IgD-negative memory B cell (primary cell): ENCODE data around the gene ZCCHC14. TPM values are rescaled to one million over a fixed set of nuclear protein-coding genes. Genes with fewer than 3 reads are reported as not detected.
"Not testable (repeated sequence)": the region's sequence is repeated elsewhere in the genome, so short reads cannot be mapped to it uniquely, and the experiment has no call there.

Experiments used
- H3K27ac Mint-ChIP-seq, 3 donors: one replicate each; pipeline ENCODE4 v1.8.0; 2020 to 2022; ENCODE audit warnings: mild to moderate bottlenecking in 3 of 3, mixed read lengths in 3 of 3, moderate library complexity in 1 of 3
- H3K27me3 Mint-ChIP-seq: one replicate; pipeline ENCODE4 v1.8.0; 2021; ENCODE audit warnings: mixed read lengths
- H3K36me3 Mint-ChIP-seq: one replicate; pipeline ENCODE4 v1.8.0; 2020; ENCODE audit warnings: mild to moderate bottlenecking, mixed read lengths
- H3K4me1 Mint-ChIP-seq, 3 donors: one replicate each; pipeline ENCODE4 v1.8.0; 2020 to 2022; ENCODE audit warnings: mixed read lengths in 3 of 3, mild to moderate bottlenecking in 1 of 3
- H3K4me3 Mint-ChIP-seq, 4 donors: one replicate each; pipeline ENCODE4 v1.8.0; 2020 to 2022; ENCODE audit warnings: mild to moderate bottlenecking in 4 of 4, mixed read lengths in 4 of 4, moderate library complexity in 3 of 4
- H3K9me3 Mint-ChIP-seq, 3 donors: one replicate each; pipeline ENCODE4 v1.8.0; 2020 to 2021; ENCODE audit warnings: mixed read lengths in 3 of 3, mild to moderate bottlenecking in 1 of 3
- polyA plus RNA-seq: library from polyadenylated mRNA; unstranded; fragments of 300-500 nt; fragmentation: Illumina TruSeq; gene quantifications from one replicate; pipeline ENCODE4 v1.2.3, GENCODE V29; 2021

ZCCHC14 gene
- polyA plus RNA-seq, 1 donor from 2014 or later: 0.53 TPM

DNA sequence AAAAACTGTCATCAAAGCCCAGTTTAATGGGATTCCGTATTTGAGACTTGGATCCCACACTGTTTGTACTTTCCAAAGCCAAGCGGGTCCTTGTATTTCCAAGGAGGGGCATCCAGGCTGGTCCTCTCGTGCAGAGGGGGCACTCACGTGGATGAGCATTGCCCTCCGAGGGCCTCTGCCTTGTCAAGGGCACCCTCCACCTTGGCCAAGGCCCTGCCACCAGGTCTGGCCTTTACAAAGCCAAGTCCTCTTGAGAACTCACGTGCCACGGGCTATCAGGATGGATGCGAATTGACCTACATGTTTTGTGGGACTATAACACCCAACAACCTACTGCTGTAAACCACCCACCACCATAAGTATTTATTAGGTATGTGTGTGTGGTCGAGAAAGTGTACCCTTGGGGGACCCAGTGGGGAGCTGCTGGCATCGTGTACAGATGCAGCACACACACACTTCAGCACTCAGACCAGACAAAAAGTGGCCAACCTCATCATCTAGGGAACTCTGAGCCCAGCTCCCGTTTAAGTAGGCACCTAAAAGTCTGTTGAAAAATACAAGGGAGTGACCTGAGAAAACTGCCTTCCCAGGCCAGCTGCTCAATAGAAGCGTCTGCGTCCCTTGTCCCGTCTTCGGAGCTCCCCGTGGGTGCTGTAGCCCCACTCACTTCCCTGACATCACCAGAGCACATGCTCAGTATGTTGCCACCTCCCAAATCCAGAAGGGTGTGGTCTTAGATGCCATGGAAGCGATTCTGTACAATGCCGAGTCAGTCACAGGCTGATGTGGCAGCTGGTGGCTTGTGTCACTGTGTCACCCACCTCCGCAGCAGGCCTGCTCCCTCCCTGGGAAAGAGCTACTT is 87.8 kb downstream of the ZCCHC14 start:
- no peaks in the 10 kb centered on the region for H3K9me3 Mint-ChIP-seq
- no peak overlapping the region for H3K4me3 Mint-ChIP-seq
- H3K27me3 Mint-ChIP-seq: no peaks in the 10 kb centered on the region
- peaks cover 13% of the 10 kb centered on the region for H3K36me3 Mint-ChIP-seq
- H3K4me1 Mint-ChIP-seq: peaks cover 5 to 11% (median 7%) of the 10 kb centered on the region in 3 donors
- peak overlapping the region in 1 of 3 donors; percentile 35 for H3K27ac Mint-ChIP-seq

GRCh38 chr16:87395181-87395842 is 97.5 kb downstream of the ZCCHC14 start:
- H3K4me3 Mint-ChIP-seq: peak overlapping the region in 2 of 4 donors; percentile 53 to 95
- peak overlapping the region in 1 of 3 donors; percentile 65 for H3K27ac Mint-ChIP-seq
- H3K4me1 Mint-ChIP-seq: peaks cover 32 to 38% (median 33%) of the 10 kb centered on the region in 3 donors
- H3K9me3 Mint-ChIP-seq: no peaks in the 10 kb centered on the region
- H3K27me3 Mint-ChIP-seq: no peaks in the 10 kb centered on the region
- peaks cover 6% of the 10 kb centered on the region for H3K36me3 Mint-ChIP-seq

- Mint-ChIP-seq H3K36me3 (peaks cover 6% of the 10 kb centered on the region), H3K27me3 (no peaks in the 10 kb centered on the region), H3K4me3 (peak overlapping the region; percentile 89 to 95 (median 93)), H3K27ac (peak overlapping the region; percentile 75 to 94 (median 85)), H3K4me1 (peaks cover 32 to 39% (median 32%) of the 10 kb centered on the region in 3 donors), H3K9me3 (no peaks in the 10 kb centered on the region)
Observed at GRCh38 chr16:87393680-87394055, 99.2 kb downstream of the ZCCHC14 start.

DNA sequence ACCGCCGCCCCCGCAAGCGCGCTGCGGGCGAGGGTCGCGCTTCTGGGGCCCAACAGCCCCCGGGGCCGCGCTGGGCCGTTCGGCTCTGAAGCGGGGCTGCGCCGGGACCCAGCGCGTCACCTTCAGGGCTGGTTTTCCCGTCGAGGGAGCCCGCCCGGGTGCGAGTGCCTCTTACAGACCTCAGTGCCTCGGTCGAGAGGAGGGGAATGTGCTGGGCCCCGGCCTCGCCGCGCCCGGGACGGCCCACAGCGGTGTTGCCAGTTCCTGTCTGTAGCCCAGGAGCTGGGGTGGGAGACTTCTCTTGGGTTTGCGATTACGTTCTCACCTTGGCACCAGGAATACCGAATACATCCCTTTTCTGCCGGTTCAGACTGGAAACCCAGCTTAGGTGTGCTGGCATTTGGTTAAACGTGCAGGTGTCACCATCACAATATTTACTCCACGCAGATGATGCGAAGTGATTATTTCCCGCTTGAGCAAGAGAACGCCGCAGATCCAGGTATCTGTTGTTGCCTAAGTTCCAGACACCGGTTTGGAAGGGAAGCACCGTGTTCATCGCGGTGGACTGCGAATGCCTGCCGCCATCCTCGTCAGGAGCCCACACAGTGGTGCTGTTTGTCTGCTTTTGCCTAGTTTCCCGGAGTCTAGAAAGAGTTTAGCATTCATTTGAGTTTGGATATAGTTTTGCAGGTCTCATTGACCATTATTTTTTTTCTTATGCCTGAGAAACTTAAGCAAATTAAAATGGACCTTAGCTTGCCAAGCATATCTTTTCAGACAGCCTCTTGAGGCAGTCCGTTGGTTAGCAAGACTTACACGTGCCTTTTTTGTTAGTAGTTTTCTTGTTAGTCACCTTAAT is 99.8 kb downstream of the ZCCHC14 start:
- peaks cover 6% of the 10 kb centered on the region for H3K36me3 Mint-ChIP-seq
- H3K4me3 Mint-ChIP-seq: peak overlapping the region; percentile 89 to 95 (median 93)
- H3K4me1 Mint-ChIP-seq: peaks cover 33 to 41% (median 38%) of the 10 kb centered on the region in 3 donors
- no peaks in the 10 kb centered on the region for H3K27me3 Mint-ChIP-seq
- H3K9me3 Mint-ChIP-seq: no peaks in the 10 kb centered on the region
- peak overlapping the region; percentile 75 to 94 (median 85) for H3K27ac Mint-ChIP-seq

DNA sequence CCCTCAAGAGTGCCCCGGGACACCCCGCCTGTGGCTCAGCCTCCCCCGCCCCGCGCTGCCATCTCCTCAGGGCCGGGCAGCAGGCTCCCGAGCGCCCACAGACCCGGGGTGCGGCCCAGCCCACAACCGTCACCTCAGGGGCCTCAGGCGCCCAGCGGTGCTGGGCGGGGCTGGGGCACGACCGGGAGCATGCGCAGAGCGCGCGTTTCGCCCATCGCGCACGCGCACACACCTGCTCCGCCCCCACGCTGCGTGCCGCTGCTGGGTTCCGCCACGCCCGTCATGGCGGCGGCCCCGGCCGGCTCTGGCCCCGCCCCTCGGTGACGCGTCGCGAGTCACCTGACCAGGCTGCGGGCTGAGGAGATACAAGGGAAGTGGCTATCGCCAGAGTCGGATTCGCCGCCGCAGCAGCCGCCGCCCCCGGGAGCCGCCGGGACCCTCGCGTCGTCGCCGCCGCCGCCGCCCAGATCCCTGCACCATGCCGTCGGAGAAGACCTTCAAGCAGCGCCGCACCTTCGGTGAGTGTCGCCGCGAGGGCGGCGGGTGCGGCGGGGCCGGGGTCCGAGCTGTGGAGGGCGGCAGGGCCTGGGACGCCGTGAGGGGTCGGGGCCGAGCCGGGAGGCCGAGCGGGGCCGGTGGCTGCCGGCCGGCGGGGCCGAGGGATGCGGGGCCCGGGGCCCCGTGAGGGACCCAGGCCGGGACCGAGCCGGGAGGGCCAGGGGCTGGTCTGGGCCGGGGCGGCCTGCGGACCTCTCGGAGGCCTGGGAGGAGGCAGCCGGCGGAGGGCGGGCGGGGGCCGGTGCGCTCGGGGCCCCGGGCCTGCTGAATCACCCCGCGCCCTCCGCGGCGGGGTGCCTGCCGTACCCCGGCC is 100.6 kb downstream of the ZCCHC14 start, which contains the start of gene MAP1LC3B:
Gene MAP1LC3B, plus strand, starts transcription at position 387 of the 871 bp plus-strand sequence. Its CDS starts 92 bp downstream, at position 479.
- H3K27me3 Mint-ChIP-seq: no peaks in the 10 kb centered on the region
- H3K4me3 Mint-ChIP-seq: peak within 1 kb of the TSS; percentile 89 to 95 (median 93)
- peaks cover 33 to 46% (median 44%) of the 10 kb centered on the region in 3 donors for H3K4me1 Mint-ChIP-seq
- peak within 1 kb of the TSS; percentile 85 to 94 (median 87) for H3K27ac Mint-ChIP-seq
- no peaks in the 10 kb centered on the region for H3K9me3 Mint-ChIP-seq
- H3K36me3 Mint-ChIP-seq: peaks cover 6% of the 10 kb centered on the region

DNA sequence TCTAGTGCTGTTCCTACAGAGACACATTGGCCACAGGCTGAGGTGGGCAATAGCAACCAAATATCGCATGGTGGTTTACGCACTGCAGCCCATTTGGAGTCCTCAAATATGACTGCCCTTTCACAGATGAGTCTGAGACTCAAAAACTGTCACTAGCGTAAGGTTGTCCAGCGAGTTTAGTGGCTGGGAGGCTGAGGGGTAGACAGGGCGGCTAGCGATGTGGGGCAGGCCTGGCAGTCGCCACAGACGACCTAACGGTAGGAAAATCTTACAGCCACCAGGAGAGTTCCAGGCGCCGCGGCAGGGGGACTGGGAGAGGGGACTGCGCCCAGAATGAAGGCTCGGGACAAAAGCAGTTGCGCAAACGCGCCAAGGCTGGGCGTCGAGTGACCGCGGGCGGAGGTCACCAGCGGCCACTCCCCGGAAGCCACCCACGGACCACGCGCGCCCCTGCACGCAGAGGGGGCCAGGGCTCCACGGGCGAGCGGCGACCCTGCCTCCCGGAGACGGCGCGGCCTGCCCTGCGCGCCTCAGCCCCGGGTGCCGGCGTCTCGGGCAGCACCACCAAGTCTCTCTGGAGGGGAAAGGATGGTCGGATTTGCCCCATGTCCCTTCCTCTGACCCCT is 101.4 kb downstream of the ZCCHC14 start:
- Mint-ChIP-seq H3K27ac (peak overlapping the region in 2 of 3 donors; percentile 87 to 94), H3K27me3 (no peaks in the 10 kb centered on the region), H3K4me1 (peaks cover 31 to 48% (median 39%) of the 10 kb centered on the region in 3 donors), H3K9me3 (no peaks in the 10 kb centered on the region), H3K36me3 (peaks cover 6% of the 10 kb centered on the region), H3K4me3 (peak overlapping the region; percentile 81 to 93 (median 86))

GRCh38 chr16:87390641-87391323 is 102.0 kb downstream of the ZCCHC14 start:
- peaks cover 34 to 51% (median 37%) of the 10 kb centered on the region in 3 donors for H3K4me1 Mint-ChIP-seq

DNA sequence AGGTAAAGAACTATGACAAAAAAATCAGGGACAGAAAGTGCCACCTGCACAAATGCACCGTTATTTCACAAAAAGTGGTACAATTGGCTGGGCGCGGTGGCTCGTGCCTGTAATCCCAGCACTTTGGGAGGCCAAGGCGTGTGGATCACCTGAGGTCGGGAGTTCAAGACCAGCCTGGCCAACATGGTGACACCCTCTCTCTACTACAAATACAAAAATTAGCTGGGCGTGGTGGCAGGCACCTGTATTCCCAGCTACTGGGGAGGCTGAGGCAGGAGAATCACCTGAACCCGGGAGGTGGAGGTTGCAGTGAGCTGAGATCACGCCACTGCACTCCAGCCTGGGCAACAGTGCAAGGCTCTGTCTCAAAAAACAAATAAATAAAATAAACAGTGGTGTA is 102.9 kb downstream of the ZCCHC14 start:
- Mint-ChIP-seq H3K4me3 (peak overlapping the region in 1 of 4 donors; percentile 61), H3K4me1 (peaks cover 32 to 48% (median 33%) of the 10 kb centered on the region in 3 donors), H3K27ac (peak overlapping the region in 2 of 3 donors; percentile 46 to 87)
- H3K36me3 Mint-ChIP-seq, H3K9me3 Mint-ChIP-seq, H3K27me3 Mint-ChIP-seq: not testable (repeated sequence)

More at GRCh38 chr16:87390641-87391323, 102.0 kb downstream of the ZCCHC14 start:
- Mint-ChIP-seq H3K4me3 (peak overlapping the region in 3 of 4 donors; percentile 81 to 88 (median 84)), H3K9me3 (no peaks in the 10 kb centered on the region), H3K27me3 (no peaks in the 10 kb centered on the region), H3K36me3 (peaks cover 8% of the 10 kb centered on the region), H3K27ac (peak overlapping the region in 2 of 3 donors; percentile 87 to 94)

DNA sequence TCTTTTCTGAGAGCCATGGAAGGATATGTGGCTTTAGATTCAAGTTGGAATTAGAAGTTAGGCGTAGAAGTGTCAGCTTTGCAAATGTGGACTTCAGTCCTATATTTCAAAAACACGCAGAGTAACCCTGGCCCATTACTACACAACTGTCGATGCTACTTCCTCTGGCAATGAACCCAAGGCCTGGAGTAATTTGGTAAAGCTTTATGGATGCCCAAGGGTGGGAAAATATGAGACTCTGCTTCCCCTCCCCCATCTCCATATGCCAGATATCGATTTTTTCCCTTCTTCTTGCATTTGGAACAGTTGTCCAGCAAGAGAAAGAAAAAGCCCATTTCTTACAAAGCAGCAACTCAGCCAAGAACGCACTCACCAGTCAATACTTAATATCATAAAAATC is 103.6 kb downstream of the ZCCHC14 start:
- H3K4me3 Mint-ChIP-seq: peak overlapping the region in 2 of 4 donors; percentile 61 to 80
- H3K27ac Mint-ChIP-seq: peak overlapping the region in 2 of 3 donors; percentile 31 to 46
- no peaks in the 10 kb centered on the region for H3K27me3 Mint-ChIP-seq
- H3K4me1 Mint-ChIP-seq: peaks cover 28 to 42% (median 30%) of the 10 kb centered on the region in 3 donors
- peaks cover 3% of the 10 kb centered on the region for H3K36me3 Mint-ChIP-seq
- no peaks in the 10 kb centered on the region for H3K9me3 Mint-ChIP-seq

- peaks cover 3% of the 10 kb centered on the region for H3K36me3 Mint-ChIP-seq
- peaks cover 24 to 38% (median 25%) of the 10 kb centered on the region in 3 donors for H3K4me1 Mint-ChIP-seq
- H3K27ac Mint-ChIP-seq: peak overlapping the region; percentile 95 to 99 (median 96)
- H3K4me3 Mint-ChIP-seq: peak overlapping the region; percentile 65 to 87 (median 79)
- no peaks in the 10 kb centered on the region for H3K9me3 Mint-ChIP-seq
- no peaks in the 10 kb centered on the region for H3K27me3 Mint-ChIP-seq
Observed at GRCh38 chr16:87388818-87389134, 104.0 kb downstream of the ZCCHC14 start.

GRCh38 chr16:87387942-87388817 is 104.6 kb downstream of the ZCCHC14 start:
- H3K36me3 Mint-ChIP-seq: peaks cover 3% of the 10 kb centered on the region
- no peaks in the 10 kb centered on the region for H3K27me3 Mint-ChIP-seq
- peak overlapping the region; percentile 95 to 99 (median 96) for H3K27ac Mint-ChIP-seq

GRCh38 chr16:87384875-87385167 is 108.0 kb downstream of the ZCCHC14 start:
- H3K27me3 Mint-ChIP-seq: not testable (repeated sequence)

More at GRCh38 chr16:87387942-87388817, 104.6 kb downstream of the ZCCHC14 start:
- peak overlapping the region; percentile 65 to 87 (median 79) for H3K4me3 Mint-ChIP-seq
- no peaks in the 10 kb centered on the region for H3K9me3 Mint-ChIP-seq
- peaks cover 19 to 32% (median 19%) of the 10 kb centered on the region in 3 donors for H3K4me1 Mint-ChIP-seq

More at GRCh38 chr16:87384875-87385167, 108.0 kb downstream of the ZCCHC14 start:
- peak overlapping the region; percentile 85 to 98 (median 90) for H3K4me3 Mint-ChIP-seq
- peaks cover 30 to 43% (median 33%) of the 10 kb centered on the region in 3 donors for H3K4me1 Mint-ChIP-seq
- H3K9me3 Mint-ChIP-seq, H3K36me3 Mint-ChIP-seq: not testable (repeated sequence)
- H3K27ac Mint-ChIP-seq: peak overlapping the region; percentile 96 to 100 (median 99)
